Measurements from ENCODE around the gene TSPAN1.

DNA sequence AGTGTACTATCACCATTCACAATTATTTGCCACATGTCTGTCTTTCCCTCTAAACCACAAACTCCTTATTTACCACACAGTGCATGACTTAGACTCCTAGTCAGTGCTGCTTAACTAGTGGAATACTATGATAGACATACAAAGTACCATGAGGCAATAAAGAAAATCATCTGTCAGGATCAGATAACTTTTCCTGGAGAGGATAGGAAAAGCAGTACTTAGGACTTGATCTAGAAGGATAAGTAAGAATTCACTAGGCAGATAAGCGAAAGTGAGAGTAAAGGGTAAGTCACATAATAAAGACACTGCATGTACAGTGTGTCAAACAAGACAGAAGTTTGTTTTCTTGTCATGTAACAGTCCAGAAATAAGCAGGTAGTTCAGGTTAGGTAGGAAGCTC, 21.2 kb upstream of the TSPAN1 start:
- TF ChIP-seq MTA3 (CRISPR knock-in tag; IDR thresholded peaks at IDR 0.05) (no peak), ZNF292 (CRISPR knock-in tag; IDR thresholded peaks at IDR 0.05; ENCODE audit: borderline replicate concordance, low read depth) (no peak), NCOA2 (CRISPR knock-in tag; IDR thresholded peaks at IDR 0.05) (no peak), POLR2AphosphoS5 (IDR thresholded peaks at IDR 0.05; ENCODE audit: low read depth, low read length) (no peak), TAF15 (IDR thresholded peaks at IDR 0.05; ENCODE audit: low read depth, low read length, poor library complexity, severe bottlenecking) (no peak)
- TF ChIP-seq, protein P1, sequence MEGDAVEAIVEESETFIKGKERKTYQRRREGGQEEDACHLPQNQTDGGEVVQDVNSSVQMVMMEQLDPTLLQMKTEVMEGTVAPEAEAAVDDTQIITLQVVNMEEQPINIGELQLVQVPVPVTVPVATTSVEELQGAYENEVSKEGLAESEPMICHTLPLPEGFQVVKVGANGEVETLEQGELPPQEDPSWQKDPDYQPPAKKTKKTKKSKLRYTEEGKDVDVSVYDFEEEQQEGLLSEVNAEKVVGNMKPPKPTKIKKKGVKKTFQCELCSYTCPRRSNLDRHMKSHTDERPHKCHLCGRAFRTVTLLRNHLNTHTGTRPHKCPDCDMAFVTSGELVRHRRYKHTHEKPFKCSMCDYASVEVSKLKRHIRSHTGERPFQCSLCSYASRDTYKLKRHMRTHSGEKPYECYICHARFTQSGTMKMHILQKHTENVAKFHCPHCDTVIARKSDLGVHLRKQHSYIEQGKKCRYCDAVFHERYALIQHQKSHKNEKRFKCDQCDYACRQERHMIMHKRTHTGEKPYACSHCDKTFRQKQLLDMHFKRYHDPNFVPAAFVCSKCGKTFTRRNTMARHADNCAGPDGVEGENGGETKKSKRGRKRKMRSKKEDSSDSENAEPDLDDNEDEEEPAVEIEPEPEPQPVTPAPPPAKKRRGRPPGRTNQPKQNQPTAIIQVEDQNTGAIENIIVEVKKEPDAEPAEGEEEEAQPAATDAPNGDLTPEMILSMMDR (CRISPR knock-in tag; IDR thresholded peaks at IDR 0.05), result no peak

Data from HepG2 (cell line).